ENCODE measurements around the gene OXER1. TPM values are rescaled to one million over a fixed set of nuclear protein-coding genes. Genes with fewer than 3 reads are reported as not detected.

Gene OXER1
- total RNA-seq, 1 donor from 2014 or later = under 0.01 TPM

- no peak overlapping the region for H3K9ac ChIP-seq (ENCODE audit: low read depth in 1 of 3, low read length in 3 of 3)
- H3K4me1 ChIP-seq (ENCODE audit: control insufficient read depth in 3 of 3, insufficient read depth in 3 of 3, low read length in 3 of 3) = peaks cover 9 to 14% (median 13%) of the 10 kb centered on the region in 3 donors
- H3K36me3 ChIP-seq (ENCODE audit: control insufficient read depth in 3 of 3, insufficient read depth in 3 of 3, low read length in 3 of 3) = peaks cover 0 to 3% (median 0%) of the 10 kb centered on the region in 3 donors
- no peak overlapping the region for H3K4me3 ChIP-seq (ENCODE audit: low read length in 3 of 3)
- peaks cover 3 to 29% (median 4%) of the 10 kb centered on the region in 3 donors for H3K27me3 ChIP-seq (ENCODE audit: control insufficient read depth in 3 of 3, insufficient read depth in 3 of 3, low read length in 3 of 3)
- no peak overlapping the region for H3K27ac ChIP-seq (ENCODE audit: low read depth, low read length)
- no peaks in the 10 kb centered on the region for H3K9me3 ChIP-seq (ENCODE audit: control insufficient read depth in 3 of 3, low read length in 3 of 3)
These were observed 24.0 kb upstream of the OXER1 start for GRCh38 chr2:42787788-42788477.

DNA sequence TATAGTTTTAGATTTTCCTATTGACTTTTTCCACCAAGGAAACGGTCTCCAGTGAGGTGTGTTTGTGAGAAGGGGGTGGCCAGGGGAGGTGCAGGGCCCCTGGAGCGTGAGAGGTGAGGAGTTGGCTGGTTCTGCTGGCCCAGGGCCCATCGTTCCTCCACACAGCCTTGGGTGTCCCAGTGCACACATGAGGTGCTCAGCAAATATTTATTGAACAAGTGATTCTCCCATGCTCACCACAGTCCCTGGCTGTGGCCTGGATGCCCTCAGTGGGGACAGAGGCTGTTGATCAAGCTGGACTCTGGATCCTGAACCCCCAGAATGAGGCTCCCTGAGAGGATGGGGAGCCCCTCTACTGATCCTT, 23.5 kb upstream of the OXER1 start:
- peaks cover 3 to 25% (median 4%) of the 10 kb centered on the region in 3 donors for H3K27me3 ChIP-seq (ENCODE audit: control insufficient read depth in 3 of 3, insufficient read depth in 3 of 3, low read length in 3 of 3)
- H3K4me3 ChIP-seq (ENCODE audit: low read length in 3 of 3) = no peak overlapping the region
- H3K4me1 ChIP-seq (ENCODE audit: control insufficient read depth in 3 of 3, insufficient read depth in 3 of 3, low read length in 3 of 3) = peaks cover 9 to 14% (median 11%) of the 10 kb centered on the region in 3 donors
- H3K36me3 ChIP-seq (ENCODE audit: control insufficient read depth in 3 of 3, insufficient read depth in 3 of 3, low read length in 3 of 3) = peaks cover 0 to 3% (median 0%) of the 10 kb centered on the region in 3 donors
- H3K9ac ChIP-seq (ENCODE audit: low read depth in 1 of 3, low read length in 3 of 3) = no peak overlapping the region
- no peak overlapping the region for H3K27ac ChIP-seq (ENCODE audit: low read depth, low read length)
- no peaks in the 10 kb centered on the region for H3K9me3 ChIP-seq (ENCODE audit: control insufficient read depth in 3 of 3, low read length in 3 of 3)

GRCh38 chr2:42786561-42787345, 22.8 kb upstream of the OXER1 start:
- Histone ChIP-seq H3K4me1 (ENCODE audit: control insufficient read depth in 3 of 3, insufficient read depth in 3 of 3, low read length in 3 of 3) (peaks cover 5 to 13% (median 9%) of the 10 kb centered on the region in 3 donors), H3K27me3 (ENCODE audit: control insufficient read depth in 3 of 3, insufficient read depth in 3 of 3, low read length in 3 of 3) (peaks cover 3 to 21% (median 4%) of the 10 kb centered on the region in 3 donors), H3K9me3 (ENCODE audit: control insufficient read depth in 3 of 3, low read length in 3 of 3) (no peaks in the 10 kb centered on the region), H3K4me3 (ENCODE audit: low read length in 3 of 3) (no peak overlapping the region), H3K27ac (ENCODE audit: low read depth, low read length) (no peak overlapping the region), H3K36me3 (ENCODE audit: control insufficient read depth in 3 of 3, insufficient read depth in 3 of 3, low read length in 3 of 3) (peaks cover 0 to 3% (median 0%) of the 10 kb centered on the region in 3 donors), H3K9ac (ENCODE audit: low read depth in 1 of 3, low read length in 3 of 3) (peak overlapping the region in 1 of 3 donors; percentile 8)

DNA sequence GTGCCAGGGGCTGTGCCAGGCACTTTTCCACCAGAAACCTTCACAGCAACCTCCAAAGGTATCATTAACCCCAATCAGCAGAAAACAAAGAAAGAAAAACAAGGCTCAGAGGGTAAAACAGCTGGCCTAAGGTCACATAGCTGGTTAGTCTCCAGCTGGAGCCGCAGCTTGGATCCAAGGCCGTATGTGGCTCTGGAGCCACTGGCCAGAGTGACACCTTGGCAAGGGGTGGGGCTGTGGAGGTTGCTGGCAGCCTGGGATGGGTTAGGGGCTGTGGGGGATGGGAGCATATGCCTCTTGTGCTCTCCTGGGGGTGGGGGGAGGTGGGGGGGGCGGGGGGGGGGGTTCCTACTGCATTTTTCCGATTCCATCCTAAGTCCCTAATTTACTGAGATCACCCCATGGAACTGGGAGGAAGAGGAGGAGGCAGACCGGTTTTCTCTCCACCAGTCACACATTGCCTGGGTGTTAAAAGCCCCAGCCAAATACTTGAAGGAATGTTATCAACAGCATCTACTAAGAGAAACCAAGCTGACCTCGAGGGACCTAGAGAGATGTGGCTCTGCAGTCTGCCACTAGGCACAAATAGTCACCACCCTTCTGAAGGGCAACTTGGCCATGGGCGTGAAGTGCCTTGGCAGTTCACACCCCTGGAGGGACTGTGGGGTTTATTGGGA, 20.4 kb upstream of the OXER1 start:
- H3K9me3 ChIP-seq (ENCODE audit: control insufficient read depth in 3 of 3, low read length in 3 of 3) = no peaks in the 10 kb centered on the region
- H3K36me3 ChIP-seq (ENCODE audit: control insufficient read depth in 3 of 3, insufficient read depth in 3 of 3, low read length in 3 of 3) = peaks cover 0 to 3% (median 0%) of the 10 kb centered on the region in 3 donors
- H3K9ac ChIP-seq (ENCODE audit: low read depth in 1 of 3, low read length in 3 of 3) = no peak overlapping the region
- peaks cover 0 to 8% (median 0%) of the 10 kb centered on the region in 3 donors for H3K27me3 ChIP-seq (ENCODE audit: control insufficient read depth in 3 of 3, insufficient read depth in 3 of 3, low read length in 3 of 3)
- H3K4me1 ChIP-seq (ENCODE audit: control insufficient read depth in 3 of 3, insufficient read depth in 3 of 3, low read length in 3 of 3) = peaks cover 0 to 6% (median 5%) of the 10 kb centered on the region in 3 donors
- H3K27ac ChIP-seq (ENCODE audit: low read depth, low read length) = no peak overlapping the region
- no peak overlapping the region for H3K4me3 ChIP-seq (ENCODE audit: low read length in 3 of 3)

DNA sequence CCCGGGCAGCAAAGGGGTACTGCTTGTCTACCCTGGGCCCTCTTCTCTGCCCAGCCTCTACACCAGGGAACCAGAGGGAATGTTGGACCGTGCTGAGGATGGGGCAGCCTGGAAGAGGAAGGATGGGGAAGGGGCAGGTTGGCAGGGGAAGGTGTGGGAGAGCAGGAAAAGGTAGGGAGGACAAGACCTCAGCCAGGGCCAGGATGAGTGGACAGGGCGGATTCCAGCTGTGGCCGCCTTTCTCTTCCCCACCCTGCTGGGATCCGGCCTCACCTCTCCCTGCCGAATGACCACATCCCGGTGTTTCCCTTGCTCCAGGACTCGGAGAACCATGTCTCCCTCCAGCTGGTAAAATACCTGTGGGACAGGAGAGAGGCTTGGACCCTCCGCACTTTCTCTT, 19.6 kb upstream of the OXER1 start:
- Histone ChIP-seq H3K9ac (ENCODE audit: low read depth in 1 of 3, low read length in 3 of 3) (no peak overlapping the region), H3K27me3 (ENCODE audit: control insufficient read depth in 3 of 3, insufficient read depth in 3 of 3, low read length in 3 of 3) (peaks cover 0 to 3% (median 0%) of the 10 kb centered on the region in 3 donors), H3K4me3 (ENCODE audit: low read length in 3 of 3) (no peak overlapping the region), H3K9me3 (ENCODE audit: control insufficient read depth in 3 of 3, low read length in 3 of 3) (no peaks in the 10 kb centered on the region), H3K27ac (ENCODE audit: low read depth, low read length) (no peak overlapping the region), H3K4me1 (ENCODE audit: control insufficient read depth in 3 of 3, insufficient read depth in 3 of 3, low read length in 3 of 3) (peaks cover 0 to 6% (median 5%) of the 10 kb centered on the region in 3 donors), H3K36me3 (ENCODE audit: control insufficient read depth in 3 of 3, insufficient read depth in 3 of 3, low read length in 3 of 3) (peaks cover 0 to 3% (median 0%) of the 10 kb centered on the region in 3 donors)

GRCh38 chr2:42781181-42781580, 17.2 kb upstream of the OXER1 start:
- H3K9me3 ChIP-seq (ENCODE audit: control insufficient read depth in 3 of 3, low read length in 3 of 3) = no peaks in the 10 kb centered on the region
- H3K27me3 ChIP-seq (ENCODE audit: control insufficient read depth in 3 of 3, insufficient read depth in 3 of 3, low read length in 3 of 3) = no peaks in the 10 kb centered on the region
- H3K9ac ChIP-seq (ENCODE audit: low read depth in 1 of 3, low read length in 3 of 3) = no peak overlapping the region
- H3K4me1 ChIP-seq (ENCODE audit: control insufficient read depth in 3 of 3, insufficient read depth in 3 of 3, low read length in 3 of 3) = peaks cover 0 to 4% (median 0%) of the 10 kb centered on the region in 3 donors
- no peaks in the 10 kb centered on the region for H3K36me3 ChIP-seq (ENCODE audit: control insufficient read depth in 3 of 3, insufficient read depth in 3 of 3, low read length in 3 of 3)
- H3K27ac ChIP-seq (ENCODE audit: low read depth, low read length) = no peak overlapping the region
- H3K4me3 ChIP-seq (ENCODE audit: low read length in 3 of 3) = no peak overlapping the region

DNA sequence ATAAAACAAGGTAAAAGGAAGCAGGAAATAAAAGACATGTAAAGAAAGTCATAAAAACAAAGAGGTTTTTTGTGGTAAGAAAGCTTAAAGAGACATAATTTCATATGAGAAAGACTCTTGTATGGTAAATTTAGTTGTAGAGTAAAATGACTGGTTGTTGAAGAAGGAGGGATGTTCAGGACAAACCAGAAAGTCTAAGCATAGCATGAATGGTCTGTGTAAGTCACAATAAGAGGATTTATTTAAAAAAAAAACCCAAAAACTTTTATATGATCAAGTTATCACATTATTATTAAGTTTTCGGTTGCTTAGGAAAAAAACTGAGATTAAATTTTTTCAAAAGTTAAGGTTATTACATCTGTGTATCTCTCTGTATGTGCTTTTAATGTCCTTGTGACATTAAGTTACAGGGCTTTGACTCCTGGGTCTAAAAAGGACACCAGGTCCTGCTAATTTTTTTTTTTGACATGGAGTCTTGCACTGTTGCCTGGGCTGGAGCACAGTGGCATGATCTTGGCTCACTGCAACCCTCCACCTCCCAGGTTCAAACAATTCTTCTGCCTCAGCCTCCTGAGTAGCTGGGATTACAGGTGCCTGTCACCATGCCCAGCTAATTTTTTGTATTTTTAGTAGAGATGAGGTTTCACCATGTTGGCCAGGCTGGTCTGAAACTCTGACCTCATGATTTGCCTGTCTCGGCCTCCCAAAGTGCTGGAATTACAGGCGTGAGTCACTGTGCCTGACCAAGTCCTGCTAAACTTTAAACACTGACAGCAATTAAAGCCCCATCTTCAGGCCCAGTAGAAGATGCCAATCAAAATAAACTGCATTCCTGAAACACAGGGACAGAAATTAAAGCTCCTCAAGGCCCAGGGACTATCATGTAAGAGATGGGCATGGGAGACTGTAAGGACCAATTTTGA, 14.2 kb upstream of the OXER1 start:
- H3K4me3 ChIP-seq (ENCODE audit: low read length in 3 of 3) = no peak overlapping the region
- H3K27me3 ChIP-seq (ENCODE audit: control insufficient read depth in 3 of 3, insufficient read depth in 3 of 3, low read length in 3 of 3) = no peaks in the 10 kb centered on the region
- H3K36me3 ChIP-seq (ENCODE audit: control insufficient read depth in 3 of 3, insufficient read depth in 3 of 3, low read length in 3 of 3) = no peaks in the 10 kb centered on the region
- H3K4me1 ChIP-seq (ENCODE audit: control insufficient read depth in 3 of 3, insufficient read depth in 3 of 3, low read length in 3 of 3) = no peaks in the 10 kb centered on the region
- no peak overlapping the region for H3K9ac ChIP-seq (ENCODE audit: low read depth in 1 of 3, low read length in 3 of 3)
- H3K9me3 ChIP-seq (ENCODE audit: control insufficient read depth in 3 of 3, low read length in 3 of 3) = no peaks in the 10 kb centered on the region
- H3K27ac ChIP-seq (ENCODE audit: low read depth, low read length) = no peak overlapping the region

DNA sequence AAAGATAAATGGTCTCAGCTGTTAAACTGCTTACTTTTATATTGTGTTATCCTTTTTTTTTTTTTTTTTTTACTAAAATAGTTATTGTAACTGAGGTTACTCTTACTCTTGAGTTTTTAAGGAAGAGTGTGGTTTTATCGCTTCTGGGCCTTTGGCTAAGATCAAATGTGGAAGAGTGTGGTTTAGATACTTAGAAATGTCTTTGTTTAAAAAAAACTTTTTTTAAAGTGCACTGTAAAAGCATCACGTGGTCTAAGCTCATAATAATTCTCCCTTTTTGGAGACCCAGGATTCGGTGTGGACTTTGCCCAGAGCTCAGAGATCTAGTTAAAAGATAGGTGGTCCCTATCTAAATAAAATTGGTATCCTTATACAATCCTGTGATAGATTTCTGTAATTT, 11.9 kb upstream of the OXER1 start:
- H3K36me3 ChIP-seq (ENCODE audit: control insufficient read depth in 3 of 3, insufficient read depth in 3 of 3, low read length in 3 of 3) = no peaks in the 10 kb centered on the region
- H3K27ac ChIP-seq (ENCODE audit: low read depth, low read length) = no peak overlapping the region
- H3K9ac ChIP-seq (ENCODE audit: low read depth in 1 of 3, low read length in 3 of 3) = no peak overlapping the region
- H3K4me3 ChIP-seq (ENCODE audit: low read length in 3 of 3) = no peak overlapping the region
- H3K9me3 ChIP-seq (ENCODE audit: control insufficient read depth in 3 of 3, low read length in 3 of 3) = no peaks in the 10 kb centered on the region
- H3K27me3 ChIP-seq (ENCODE audit: control insufficient read depth in 3 of 3, insufficient read depth in 3 of 3, low read length in 3 of 3) = no peaks in the 10 kb centered on the region
- H3K4me1 ChIP-seq (ENCODE audit: control insufficient read depth in 3 of 3, insufficient read depth in 3 of 3, low read length in 3 of 3) = no peaks in the 10 kb centered on the region

GRCh38 chr2:42775186-42775585, 11.3 kb upstream of the OXER1 start:
- no peak overlapping the region for H3K9ac ChIP-seq (ENCODE audit: low read depth in 1 of 3, low read length in 3 of 3)
- H3K9me3 ChIP-seq (ENCODE audit: control insufficient read depth in 3 of 3, low read length in 3 of 3) = no peaks in the 10 kb centered on the region
- H3K4me1 ChIP-seq (ENCODE audit: control insufficient read depth in 3 of 3, insufficient read depth in 3 of 3, low read length in 3 of 3) = no peaks in the 10 kb centered on the region
- H3K27me3 ChIP-seq (ENCODE audit: control insufficient read depth in 3 of 3, insufficient read depth in 3 of 3, low read length in 3 of 3) = no peaks in the 10 kb centered on the region
- no peak overlapping the region for H3K4me3 ChIP-seq (ENCODE audit: low read length in 3 of 3)
- no peak overlapping the region for H3K27ac ChIP-seq (ENCODE audit: low read depth, low read length)
- no peaks in the 10 kb centered on the region for H3K36me3 ChIP-seq (ENCODE audit: control insufficient read depth in 3 of 3, insufficient read depth in 3 of 3, low read length in 3 of 3)
